Placental epithelial cell (primary cell): ENCODE data around the gene REV1. TPM values are rescaled to one million over a fixed set of nuclear protein-coding genes. Genes with fewer than 3 reads are reported as not detected.

Source experiments
- total RNA-seq: library from RNA; depleted of rRNA; stranded (reverse); fragments of >200 nt; gene quantifications from 2 replicates; pipeline ENCODE4 v1.2.3, GENCODE V29; 2012

The REV1 gene
- 26.8 and 39.3 TPM in 2 replicates for total RNA-seq

DNA sequence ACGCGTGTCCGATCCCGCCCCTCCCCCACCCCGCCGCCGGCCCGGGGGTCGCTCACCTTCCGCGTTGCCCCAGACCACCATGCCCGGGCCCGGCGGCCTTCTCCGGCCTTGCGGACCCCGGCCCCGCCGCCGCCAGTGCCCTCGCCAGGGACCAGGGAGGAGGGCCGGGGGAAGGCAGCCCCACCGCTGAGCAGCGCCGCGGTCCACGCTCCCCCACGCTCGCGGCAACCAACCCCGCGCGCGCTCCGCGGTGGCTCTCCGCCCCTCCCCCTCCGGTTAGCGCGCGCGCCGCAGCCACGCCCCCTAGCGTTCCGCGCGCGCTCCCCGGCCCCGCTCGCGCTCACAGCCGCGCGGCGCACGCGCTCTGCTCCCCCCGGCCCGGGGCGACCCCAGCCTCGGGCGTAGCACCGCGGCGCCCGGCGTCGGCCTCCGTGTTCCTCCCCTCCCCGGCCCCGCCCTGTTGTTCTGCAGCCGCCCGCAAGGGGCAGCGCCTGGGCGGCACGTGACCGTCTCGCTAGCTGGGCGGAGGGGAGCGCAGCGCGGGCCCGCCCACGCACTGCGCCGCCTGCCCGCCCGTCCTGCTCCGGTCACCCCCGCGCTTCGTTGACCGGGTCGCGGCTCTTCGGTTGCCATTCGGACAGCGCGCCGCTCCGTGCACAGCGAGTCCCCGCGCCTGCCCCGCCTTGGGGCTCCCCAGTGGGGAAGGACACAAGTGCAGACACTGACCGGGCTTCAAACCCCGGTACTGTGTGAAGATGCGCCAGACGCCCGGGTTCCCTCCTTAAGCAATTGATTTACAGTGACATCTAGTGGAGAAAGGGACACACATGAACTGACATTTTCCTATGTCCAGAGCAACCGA, at the start of gene REV1:
TSS of gene REV1 (minus strand) at position 257 of the 862 bp plus-strand sequence. CDS start 25,042 bp downstream, outside the sequence.

Other genes starting within 250 kb of the REV1 start
- not detected in 2 replicates for gene LYG2, start 234.4 kb downstream of the REV1 start, total RNA-seq
- gene LYG1, start 188.8 kb downstream of the REV1 start, total RNA-seq, result 0.79 TPM in 1 of 2 replicates, not detected in the other
- gene TXNDC9, start 153.7 kb downstream of the REV1 start, total RNA-seq, result 33.0 and 59.8 TPM in 2 replicates
- 12.2 and 16.1 TPM in 2 replicates for gene EIF5B, start 152.6 kb downstream of the REV1 start, total RNA-seq